GM10248 (cell line): ENCODE results near the gene NDOR1.
"Not testable (repeated sequence)": the region's sequence is repeated elsewhere in the genome, so short reads cannot be mapped to it uniquely, and the experiment has no call there.

Experiments
- CTCF ChIA-PET: fragments of 300-600 bp; sonication (Branson Sonifier 250); formaldehyde crosslinking; extraction: SDS; loops from one replicate; lab custom pipeline; 2021; ENCODE audit warnings: antibody characterized with exemption; lab: Yijun Ruan, JAX
- POLR2A ChIA-PET: fragments of 350-650 bp; sonication (Branson Sonifier 250); formaldehyde crosslinking; extraction: SDS; loops from one replicate; lab custom pipeline; 2020; ENCODE audit warnings: antibody characterized with exemption; lab: Yijun Ruan, JAX
- DNase-seq: peaks from one replicate; pipeline ENCODE4 v3.0.0; 2012; ENCODE audit errors: extremely low spot score
- TF ChIP-seq, protein P1 (sequence below): IDR thresholded peaks from 2 replicates; pipeline ENCODE4 v1.5.1; 2012; ENCODE audit warnings: mild to moderate bottlenecking, low read depth; ENCODE audit errors: extremely low read depth, missing control alignments, control extremely low read depth

NDOR1 gene

DNA sequence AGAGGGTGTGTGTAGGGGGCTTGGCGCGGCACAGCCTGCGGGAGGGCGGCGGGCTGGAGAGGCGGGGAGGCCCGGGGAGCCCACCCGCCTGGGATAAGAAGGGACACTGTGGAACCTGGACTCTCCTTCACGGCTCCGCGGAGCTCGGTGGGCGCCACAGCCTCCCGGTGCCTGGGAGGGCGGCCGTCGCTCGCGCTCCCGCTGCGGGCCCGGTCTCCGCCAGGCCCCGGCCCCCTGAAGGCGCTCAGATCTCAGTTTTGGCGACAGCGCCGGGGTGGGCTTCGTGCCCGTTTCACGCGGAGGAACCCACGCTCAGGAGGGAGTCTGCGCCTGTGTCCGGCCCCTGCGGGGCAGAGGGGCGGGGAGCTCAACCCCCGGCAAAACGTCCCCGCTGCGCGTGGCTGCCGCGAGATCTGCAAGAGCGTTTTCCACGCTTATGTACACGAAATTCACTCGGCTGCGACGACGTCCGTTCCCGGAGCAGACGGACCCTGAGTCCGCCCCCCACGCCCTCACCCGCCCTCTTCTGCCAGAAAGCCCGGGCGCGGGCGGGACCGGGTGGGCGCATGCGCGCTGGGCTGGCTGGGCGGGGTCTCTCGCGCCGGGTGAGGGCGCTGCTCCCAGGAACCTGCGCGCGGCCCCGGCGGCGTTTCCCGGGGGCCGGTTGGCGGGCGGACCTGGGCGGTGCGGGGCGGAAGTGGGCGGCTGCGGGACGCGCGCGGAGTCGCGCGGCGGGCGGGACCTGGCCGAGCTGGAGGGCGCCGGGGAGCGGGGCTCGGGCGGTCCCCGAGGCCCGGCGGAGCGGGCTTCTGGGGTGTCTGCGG, 49.3 kb downstream of the NDOR1 start, which contains the start of gene NELFB:
TSS of gene NELFB (plus strand) at position 704 of the 824 bp plus-strand sequence.
- CTCF ChIA-PET = interaction anchor here (0.8 to 2.3 kb wide), 8 partner anchors 8 to 168 kb away, joined by 3 to 13 read pairs (median 4); partner anchors contain the start of genes EXD3, NOXA1 and TUBB4B
- POLR2A ChIA-PET = interaction anchor here (0.5 to 7.2 kb wide), 4 partner anchors 12 to 366 kb away, joined by 3 to 124 read pairs (median 3); partner anchors contain the start of gene TUBB4B
- TF ChIP-seq, protein P1, sequence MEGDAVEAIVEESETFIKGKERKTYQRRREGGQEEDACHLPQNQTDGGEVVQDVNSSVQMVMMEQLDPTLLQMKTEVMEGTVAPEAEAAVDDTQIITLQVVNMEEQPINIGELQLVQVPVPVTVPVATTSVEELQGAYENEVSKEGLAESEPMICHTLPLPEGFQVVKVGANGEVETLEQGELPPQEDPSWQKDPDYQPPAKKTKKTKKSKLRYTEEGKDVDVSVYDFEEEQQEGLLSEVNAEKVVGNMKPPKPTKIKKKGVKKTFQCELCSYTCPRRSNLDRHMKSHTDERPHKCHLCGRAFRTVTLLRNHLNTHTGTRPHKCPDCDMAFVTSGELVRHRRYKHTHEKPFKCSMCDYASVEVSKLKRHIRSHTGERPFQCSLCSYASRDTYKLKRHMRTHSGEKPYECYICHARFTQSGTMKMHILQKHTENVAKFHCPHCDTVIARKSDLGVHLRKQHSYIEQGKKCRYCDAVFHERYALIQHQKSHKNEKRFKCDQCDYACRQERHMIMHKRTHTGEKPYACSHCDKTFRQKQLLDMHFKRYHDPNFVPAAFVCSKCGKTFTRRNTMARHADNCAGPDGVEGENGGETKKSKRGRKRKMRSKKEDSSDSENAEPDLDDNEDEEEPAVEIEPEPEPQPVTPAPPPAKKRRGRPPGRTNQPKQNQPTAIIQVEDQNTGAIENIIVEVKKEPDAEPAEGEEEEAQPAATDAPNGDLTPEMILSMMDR = no peak
- DNase-seq = peak; percentile 100

DNA sequence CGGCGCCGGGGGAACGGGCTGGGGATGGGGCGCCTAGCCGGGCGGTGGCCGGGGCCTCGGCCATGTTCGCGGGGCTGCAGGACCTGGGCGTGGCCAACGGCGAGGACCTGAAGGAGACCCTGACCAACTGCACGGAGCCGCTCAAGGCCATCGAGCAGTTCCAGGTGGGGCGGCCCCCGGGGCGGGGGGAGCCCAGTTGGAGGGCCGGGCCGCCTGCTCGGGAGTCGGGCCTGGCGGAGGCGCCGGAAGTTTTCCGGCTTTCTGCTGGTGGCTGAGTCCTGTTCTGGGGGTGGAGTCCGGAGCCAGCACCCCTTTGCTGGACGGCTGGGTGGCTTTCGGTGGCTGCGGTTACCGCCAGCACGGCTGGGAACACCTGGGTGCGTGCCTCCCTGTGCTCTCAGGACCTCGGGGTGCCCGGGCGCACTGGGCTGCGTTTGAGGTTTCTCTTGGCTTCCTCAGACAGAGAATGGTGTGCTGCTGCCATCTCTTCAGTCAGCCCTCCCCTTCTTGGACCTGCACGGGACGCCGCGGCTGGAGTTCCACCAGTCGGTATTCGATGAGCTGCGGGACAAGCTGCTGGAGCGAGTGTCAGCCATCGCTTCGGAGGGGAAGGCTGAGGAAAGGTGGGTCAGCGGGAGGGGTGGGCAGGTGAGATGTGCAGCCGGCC, 50.1 kb downstream of the NDOR1 start:
- CTCF ChIA-PET = interaction anchor here (0.9 to 2.3 kb wide), 9 partner anchors 10 to 168 kb away, joined by 3 to 13 read pairs (median 4); partner anchors contain the start of genes ANAPC2, EXD3, NOXA1 and NRARP
- TF ChIP-seq, protein P1 = no peak
- DNase-seq = no peak
- POLR2A ChIA-PET = interaction anchor here (1.0 to 7.2 kb wide), 2 partner anchors 13 to 61 kb away, joined by 3 to 124 read pairs; partner anchors contain the start of gene TUBB4B

DNA sequence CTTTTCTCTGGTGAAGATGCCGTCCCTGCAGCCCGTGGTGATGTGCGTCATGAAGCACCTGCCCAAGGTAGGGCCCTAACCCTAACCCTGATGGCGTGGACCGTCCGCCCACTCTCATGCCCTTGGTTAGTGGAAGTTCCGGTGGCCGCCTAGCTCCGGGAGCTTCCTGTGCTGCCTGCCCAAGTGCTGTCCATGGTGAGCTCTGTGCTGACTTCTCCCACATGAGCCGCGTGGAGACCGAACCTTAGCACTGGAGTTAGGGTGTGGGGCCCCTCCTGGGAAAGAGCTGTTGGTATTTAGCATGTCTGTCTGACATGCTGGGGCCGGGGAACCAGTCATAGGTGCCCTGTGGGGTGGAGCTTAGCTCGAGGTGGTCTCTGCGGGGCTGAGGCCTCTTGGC, 50.9 kb downstream of the NDOR1 start:
- no peak for DNase-seq
- CTCF ChIA-PET = interaction anchor here (0.9 to 2.3 kb wide), 8 partner anchors 9 to 167 kb away, joined by 3 to 13 read pairs (median 4); partner anchors contain the start of genes ANAPC2, EXD3, NOXA1 and NRARP
- TF ChIP-seq, protein P1 = no peak
- POLR2A ChIA-PET = interaction anchor here (1.0 to 7.2 kb wide), 2 partner anchors 13 to 46 kb away, joined by 3 to 124 read pairs; partner anchors contain the start of genes NRARP and TUBB4B

DNA sequence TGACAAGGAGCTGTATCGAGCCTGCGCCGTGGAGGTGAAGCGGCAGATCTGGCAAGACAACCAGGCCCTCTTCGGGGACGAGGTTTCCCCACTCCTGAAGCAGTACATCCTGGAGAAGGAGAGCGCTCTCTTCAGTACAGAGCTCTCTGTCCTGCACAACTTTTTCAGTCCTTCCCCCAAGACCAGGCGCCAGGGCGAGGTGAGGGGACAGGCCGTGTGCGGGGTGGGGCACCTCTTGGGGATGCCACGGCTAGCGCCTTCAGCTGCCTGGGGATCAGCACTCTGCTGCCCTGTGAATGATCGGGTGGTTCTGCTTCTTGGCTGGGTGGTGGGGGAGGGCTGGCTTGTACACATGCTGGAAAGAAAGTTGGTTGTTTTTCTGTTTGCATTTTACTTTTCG, 51.4 kb downstream of the NDOR1 start:
- POLR2A ChIA-PET = interaction anchor here (1.0 to 7.2 kb wide), 2 partner anchors 14 to 45 kb away, joined by 3 to 124 read pairs; partner anchors contain the start of genes NRARP and TUBB4B
- DNase-seq = no peak
- TF ChIP-seq, protein P1 = no peak
- CTCF ChIA-PET = interaction anchor here (0.9 to 2.3 kb wide), 7 partner anchors 10 to 166 kb away, joined by 3 to 13 read pairs (median 4); partner anchors contain the start of genes ANAPC2, EXD3, NOXA1 and NRARP

DNA sequence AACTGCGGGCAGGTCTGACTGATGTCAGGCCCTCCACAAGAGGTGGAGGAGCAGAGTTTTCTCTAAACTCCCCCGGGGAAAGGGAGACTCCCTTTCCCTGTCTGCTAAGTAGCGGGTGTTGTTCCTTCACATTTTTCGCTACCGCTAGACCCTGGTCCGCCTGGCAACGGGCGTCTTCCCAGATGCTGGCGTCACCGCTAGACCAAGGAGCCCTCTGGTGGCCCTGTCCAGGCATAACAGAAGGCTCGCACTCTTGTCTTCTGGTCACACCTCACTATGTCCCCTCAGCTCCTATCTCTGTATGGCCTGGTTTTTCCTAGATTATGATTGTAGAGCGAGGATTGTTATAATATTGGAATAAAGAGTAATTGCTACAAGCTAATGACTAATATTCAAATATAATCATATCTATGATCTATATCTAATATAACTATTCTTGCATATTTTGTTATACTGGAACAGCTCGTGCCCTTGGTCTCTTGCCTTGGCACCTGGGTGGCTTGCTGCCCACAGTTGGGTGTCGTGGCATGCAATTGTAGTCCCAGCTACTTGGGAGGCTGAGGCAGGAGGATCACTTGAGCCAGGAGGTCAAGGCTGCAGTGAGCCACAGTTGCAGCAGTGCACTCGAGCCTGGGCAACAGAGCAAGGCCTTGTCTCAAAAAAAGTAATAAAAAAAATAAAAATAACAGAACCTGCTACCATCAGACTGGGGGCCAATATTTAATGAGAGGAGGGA, 56.8 kb downstream of the NDOR1 start:
- not testable (repeated sequence) for DNase-seq
- TF ChIP-seq, protein P1 = peak; percentile 2
- CTCF ChIA-PET = interaction anchor here (1.1 to 2.1 kb wide), 5 partner anchors 8 to 35 kb away, joined by 3 to 6 read pairs (median 4); partner anchors contain the start of gene RNF224
- POLR2A ChIA-PET = interaction anchor here (1.8 kb wide), 1 partner anchor 22 kb away, joined by 8 read pairs; the partner anchor contains the start of gene TUBB4B
